HCT116 (cell line): ENCODE results near the gene CCDC112.

ENCODE experiments used
- CEBPB ChIP-seq: IDR thresholded peaks from 2 replicates; pipeline ENCODE4 v1.6.1; 2012; ENCODE audit warnings: low read depth
- CTCF ChIP-seq, 3 experiments: fragments of 200-600 bp in 1 of 3; sonication (generic) in 1 of 3; IDR thresholded peaks in 2 of 3; conservative IDR thresholded peaks in 1 of 3; 2 replicates each; pipeline ENCODE4 v1.5.1; 2012 to 2017; ENCODE audit warnings: low read depth in 2 of 3, low read length in 2 of 3, antibody characterized with exemption in 1 of 3, borderline replicate concordance in 1 of 3, control low read depth in 1 of 3, mild to moderate bottlenecking in 1 of 3, mixed read lengths in 1 of 3, mixed run types in 1 of 3, moderate library complexity in 1 of 3; ENCODE audit not compliant: insufficient read depth in 1 of 3
- EZH2phosphoT487 ChIP-seq: fragments of 200-600 bp; IDR thresholded peaks from 2 replicates; pipeline ENCODE4 v1.6.1; 2018; ENCODE audit warnings: antibody characterized with exemption, borderline replicate concordance
- MAX ChIP-seq: IDR thresholded peaks from 2 replicates; pipeline ENCODE4 v1.6.1; 2012
- RAD21 ChIP-seq: IDR thresholded peaks from 2 replicates; pipeline ENCODE4 v1.6.1; 2012; ENCODE audit warnings: low read depth, mild to moderate bottlenecking
- SIN3A ChIP-seq: IDR thresholded peaks from 2 replicates; pipeline ENCODE4 v1.6.1; 2012; ENCODE audit warnings: low read depth
- SP1 ChIP-seq: IDR thresholded peaks from 2 replicates; pipeline ENCODE4 v1.6.1; 2012; ENCODE audit warnings: low read depth

GRCh38 chr5:115263078-115263380 lies 33.4 kb downstream of the CCDC112 start:
- TF ChIP-seq CTCF (IDR thresholded peaks at IDR 0.05 in 2 of 3, conservative IDR thresholded peaks at IDR 0.05 in 1 of 3; ENCODE audit: borderline replicate concordance in 1 of 3, insufficient read depth in 1 of 3, low read depth in 2 of 3, low read length in 2 of 3) (no peak), CEBPB (no peak), EZH2phosphoT487 (no peak), SP1 (no peak), SIN3A (no peak), RAD21 (no peak), MAX (no peak)
